GM21528 (cell line): ENCODE data around the gene NKPD1.
"Not testable (repeated sequence)": the region's sequence is repeated elsewhere in the genome, so short reads cannot be mapped to it uniquely, and the experiment has no call there.

Experiments
- ATAC-seq: cut with Tn5 transposase; IDR thresholded peaks from one replicate; pipeline ENCODE4 v1.9.1; 2021; ENCODE audit warnings: mild to moderate bottlenecking, moderate library complexity; ENCODE audit not compliant: unreplicated experiment, low FRiP score

Gene NKPD1

DNA sequence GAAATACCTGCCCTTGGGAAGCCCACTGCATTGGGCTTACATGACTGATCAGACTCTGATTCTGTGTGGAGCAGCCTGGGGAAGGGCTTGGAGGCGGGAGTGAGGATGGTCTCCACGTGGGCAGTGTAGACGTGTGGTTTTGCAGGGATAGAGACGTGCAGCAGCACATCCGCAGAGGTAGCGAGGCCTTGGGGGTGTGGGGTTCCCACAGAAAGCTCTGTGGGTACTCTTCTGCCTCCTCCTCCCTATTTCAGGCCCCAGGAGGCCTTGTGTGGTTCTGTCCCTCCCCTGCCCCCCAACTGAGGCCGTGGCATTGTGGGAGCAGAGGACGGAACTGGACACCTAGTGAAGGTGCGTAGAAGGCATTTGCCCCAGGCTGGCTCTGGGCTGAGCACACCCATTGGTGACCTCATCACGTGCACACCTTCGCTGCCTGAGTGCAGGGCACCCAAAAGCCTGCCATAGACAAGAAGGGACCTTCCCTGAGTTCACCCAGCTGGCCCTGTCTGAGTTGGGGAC is 38.9 kb downstream of the NKPD1 start:
- ATAC-seq: no peak

DNA sequence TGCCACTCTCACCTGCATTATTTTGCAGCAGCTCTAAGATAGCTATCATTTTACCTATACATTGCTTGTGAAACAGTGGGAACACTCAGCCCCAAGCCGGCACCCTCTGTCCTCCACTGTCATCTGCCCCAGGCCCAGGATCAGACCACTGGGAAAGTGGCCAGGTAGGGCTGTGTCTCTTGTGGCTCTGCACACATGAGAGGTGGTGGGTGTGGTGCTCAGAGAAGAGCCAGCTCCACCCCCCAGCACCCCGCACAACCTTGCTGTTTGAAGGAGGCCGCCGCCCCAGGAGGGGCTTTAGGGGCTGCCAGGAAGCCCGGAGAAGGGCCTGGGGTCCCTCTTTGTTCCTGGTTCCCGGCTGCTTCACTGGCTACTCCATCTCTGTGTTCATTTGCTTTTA is 41.2 kb downstream of the NKPD1 start:
- ATAC-seq: no peak

GRCh38 chr19:45118591-45119355 is 42.0 kb downstream of the NKPD1 start:
- not testable (repeated sequence) for ATAC-seq

GRCh38 chr19:45118106-45118505 is 42.7 kb downstream of the NKPD1 start:
- no peak for ATAC-seq

DNA sequence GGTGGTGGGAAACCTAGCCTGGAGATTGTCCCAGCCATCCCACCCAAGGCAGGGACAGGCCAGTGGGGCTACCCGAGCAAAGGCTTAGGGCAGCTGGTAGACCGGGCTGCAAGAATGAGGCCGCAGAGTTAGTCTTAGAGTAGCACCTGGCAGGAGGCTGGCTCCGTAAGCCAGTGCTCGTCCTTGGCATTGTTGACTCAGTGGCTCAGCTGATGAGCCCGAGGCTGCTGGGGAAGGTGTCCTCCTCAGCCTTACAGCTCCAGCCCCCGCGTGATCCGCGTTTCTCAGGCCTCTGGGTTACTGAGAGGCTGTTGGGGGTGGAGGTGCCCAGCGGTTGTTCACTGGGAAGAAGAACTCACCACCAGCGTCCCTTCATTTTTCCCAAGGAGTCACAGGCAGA is 43.1 kb downstream of the NKPD1 start:
- no peak for ATAC-seq

- no peak for ATAC-seq
Measured at GRCh38 chr19:45117167-45117594, 43.6 kb downstream of the NKPD1 start.

- ATAC-seq: no peak
Measured at GRCh38 chr19:45115809-45116615, 44.8 kb downstream of the NKPD1 start.

DNA sequence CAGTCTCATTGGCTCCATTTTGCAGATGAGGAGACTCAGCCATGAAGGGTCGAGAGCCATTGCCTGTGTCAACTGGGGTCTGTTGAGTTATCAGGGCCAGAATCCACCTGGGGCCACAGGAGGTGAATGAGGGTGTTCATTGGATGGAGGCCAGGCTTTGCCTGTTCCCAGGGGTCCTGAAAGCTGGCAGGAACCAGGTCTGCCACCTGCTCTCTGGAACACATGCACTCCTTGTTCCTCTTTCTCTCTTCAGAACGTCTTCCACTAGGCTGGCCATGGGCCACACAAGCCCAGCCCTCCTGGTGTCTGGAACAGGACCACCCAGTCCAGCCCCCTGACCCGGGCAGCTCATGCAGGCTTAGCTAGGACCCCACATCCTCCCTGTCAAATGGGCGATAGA is 46.7 kb downstream of the NKPD1 start:
- no peak for ATAC-seq

DNA sequence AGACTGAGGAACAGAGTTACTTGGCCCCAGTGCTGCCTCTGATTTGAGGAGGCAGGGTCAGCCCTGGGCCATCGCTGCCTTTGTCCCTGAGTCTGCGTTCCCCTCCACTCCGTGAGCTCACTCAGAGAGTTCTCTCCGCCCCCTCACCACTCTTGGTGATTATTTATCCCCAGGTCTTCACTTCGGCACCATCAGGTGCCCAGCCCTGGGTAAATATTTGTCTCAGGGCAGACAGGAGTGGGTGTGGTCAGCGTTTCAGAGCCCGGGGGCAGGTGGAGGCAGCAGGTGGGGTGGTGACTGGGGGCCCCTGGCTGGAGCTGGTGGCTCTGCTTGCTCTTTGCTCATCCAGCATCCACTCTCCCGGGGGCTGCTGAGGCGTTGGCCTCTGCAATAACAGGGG is 47.2 kb downstream of the NKPD1 start:
- ATAC-seq: no peak

- ATAC-seq: no peak
Measured at GRCh38 chr19:45112111-45112827, 48.5 kb downstream of the NKPD1 start.
